ENCODE results near the gene HDAC4.

The HDAC4 gene

GRCh38 chr2:239365782-239366435, 34.9 kb downstream of the HDAC4 start:
- DNase-seq: no peak

- no peak for DNase-seq
Measured at GRCh38 chr2:239365071-239365781, 35.6 kb downstream of the HDAC4 start.

- DNase-seq: no peak
Measured at GRCh38 chr2:239363946-239364637, 36.7 kb downstream of the HDAC4 start.

- DNase-seq: no peak
Measured at GRCh38 chr2:239362507-239362906, 38.3 kb downstream of the HDAC4 start.

GRCh38 chr2:239361311-239361642, 39.5 kb downstream of the HDAC4 start:
- DNase-seq: no peak

GRCh38 chr2:239360421-239361310, 40.2 kb downstream of the HDAC4 start:
- DNase-seq: no peak

- DNase-seq: no peak
Measured at GRCh38 chr2:239360008-239360407, 40.8 kb downstream of the HDAC4 start.

- no peak for DNase-seq
Measured at GRCh38 chr2:239359196-239359912, 41.5 kb downstream of the HDAC4 start.

- no peak for DNase-seq
Measured at GRCh38 chr2:239358062-239358754, 42.6 kb downstream of the HDAC4 start.

- no peak for DNase-seq
Measured at GRCh38 chr2:239355724-239356123, 45.1 kb downstream of the HDAC4 start.

GRCh38 chr2:239355139-239355538, 45.7 kb downstream of the HDAC4 start:
- DNase-seq: no peak

- DNase-seq: no peak
Measured at GRCh38 chr2:239354791-239355136, 46.1 kb downstream of the HDAC4 start.

- no peak for DNase-seq
Measured at GRCh38 chr2:239354132-239354790, 46.6 kb downstream of the HDAC4 start.

GRCh38 chr2:239353692-239354091, 47.1 kb downstream of the HDAC4 start:
- DNase-seq: no peak

GRCh38 chr2:239351687-239352086, 49.1 kb downstream of the HDAC4 start:
- no peak for DNase-seq

GRCh38 chr2:239349453-239350135, 51.2 kb downstream of the HDAC4 start:
- DNase-seq: no peak

- DNase-seq: no peak
Measured at GRCh38 chr2:239348563-239349452, 52.0 kb downstream of the HDAC4 start.

GRCh38 chr2:239346676-239347075, 54.1 kb downstream of the HDAC4 start:
- no peak for DNase-seq

- DNase-seq: no peak
Measured at GRCh38 chr2:239345251-239345650, 55.6 kb downstream of the HDAC4 start.

GRCh38 chr2:239344857-239345216, 56.0 kb downstream of the HDAC4 start:
- no peak for DNase-seq
